Measurements from ENCODE around the gene CNKSR1. TPM values are rescaled to one million over a fixed set of nuclear protein-coding genes. Genes with fewer than 3 reads are reported as not detected.

Gene CNKSR1
- total and polyA plus RNA-seq, 2 of the 8 experiments (the other 6 are each of a cell fraction or from before 2014, with no cell fraction given), result 13.9 to 14.5 TPM

- CTCF ChIA-PET (ENCODE audit: partially characterized antibody), result interaction anchor here (1.4 to 6.0 kb wide), 3 partner anchors 10 to 16 kb away, joined by 4 to 47 read pairs (median 32); partner anchors contain the start of genes C1orf232 and ZNF593
- peaks cover 49 to 95% (median 88%) of the 10 kb centered on the region in 4 experiments for H3K27me3 ChIP-seq (replicated peaks in 1 of 4; ENCODE audit: control insufficient read depth in 3 of 4, extremely low read depth in 1 of 4, insufficient read depth in 3 of 4, low read length in 3 of 4)
- peak within 1 kb of the TSS; percentile 16 to 41; a peak in 3 of 4 replicates for H3K4me2 ChIP-seq (ENCODE audit: insufficient read depth in 1 of 2, low read depth in 2 of 2, low read length in 2 of 2)
Observed at GRCh38 chr1:26158908-26159742, 18.2 kb upstream of the CNKSR1 start, which contains the start of gene FAM110D. Gene FAM110D (plus strand): TSS chr1:26159079. CDS start chr1:26161292, 2,213 bp downstream.

More at GRCh38 chr1:26158908-26159742, 18.2 kb upstream of the CNKSR1 start, which contains the start of gene FAM110D:
- WGBS, 2 experiments (ENCODE audit: extremely low coverage in 1 of 2, insufficient coverage in 1 of 2, insufficient read length in 1 of 2, insufficient replicate concordance in 2 of 2, low coverage in 1 of 2, low lambda C conversion rate in 2 of 2, missing lambda C conversion rate in 1 of 2), result 52% methylated on average over 6 of the region's 6 CpGs; no CpG with 5 or more reads in 1 of the 2 experiments
- Histone ChIP-seq H4K91ac (replicated peaks; ENCODE audit: insufficient read length, low read length) (no peak within 1 kb of the TSS), H3K79me1 (ENCODE audit: low read depth, low read length) (no peaks in the 10 kb centered on the region), H2BK12ac (ENCODE audit: low read depth, low read length) (no peak within 1 kb of the TSS), H2BK5ac (ENCODE audit: low read depth, low read length) (peak within 1 kb of the TSS; percentile 66; the same call in 1 of the 2 replicates), H4K20me1 (replicated peaks in 1 of 2; ENCODE audit: control insufficient read depth in 1 of 2, insufficient read depth in 2 of 2, low read length in 2 of 2) (peaks cover 13 to 15% of the 10 kb centered on the region in 2 experiments), H4K5ac (ENCODE audit: insufficient read length, low read depth, low read length) (no peak within 1 kb of the TSS), H3K23ac (ENCODE audit: insufficient read length) (no peak within 1 kb of the TSS), H2BK15ac (ENCODE audit: low read length) (0 out of 2 replicates have a peak within 1 kb of the TSS, but pooled peaks have one; percentile 92), H3K9ac (replicated peaks in 1 of 4; ENCODE audit: extremely low read depth in 1 of 4, low read depth in 3 of 4, low read length in 3 of 4) (no peak within 1 kb of the TSS), H3K4me3 (ENCODE audit: extremely low read depth in 1 of 4, insufficient read depth in 2 of 4, low read depth in 3 of 4, low read length in 4 of 4) (no peak within 1 kb of the TSS; a peak in 1 of 8 replicates), H2AK5ac (ENCODE audit: low read depth, low read length) (no peak within 1 kb of the TSS), H2AFZ (ENCODE audit: low read length) (no peak within 1 kb of the TSS), H3K79me2 (ENCODE audit: control insufficient read depth in 1 of 2, insufficient read depth in 2 of 2, low read length in 2 of 2) (no peaks in the 10 kb centered on the region), H3K56ac (replicated peaks; ENCODE audit: insufficient read length, low read depth, low read length) (no peak within 1 kb of the TSS), H3K23me2 (ENCODE audit: low read depth, low read length) (peaks cover 13% of the 10 kb centered on the region), H3K9me3 (ENCODE audit: insufficient read depth in 2 of 2, low read depth in 1 of 2, low read length in 1 of 2) (no peaks in the 10 kb centered on the region), H2BK120ac (replicated peaks; ENCODE audit: low read depth, low read length) (no peak within 1 kb of the TSS), H3K4me1 (replicated peaks in 1 of 4; ENCODE audit: control insufficient read depth in 3 of 4, insufficient read depth in 4 of 4, low read length in 3 of 4) (peaks cover 14 to 57% (median 30%) of the 10 kb centered on the region in 4 experiments), H4K8ac (ENCODE audit: extremely low read depth, insufficient read depth, low read length) (no peak within 1 kb of the TSS), H3K36me3 (ENCODE audit: control insufficient read depth in 2 of 4, insufficient read depth in 4 of 4, low read length in 3 of 4) (no peaks in the 10 kb centered on the region), H3K14ac (ENCODE audit: insufficient read length) (no peak within 1 kb of the TSS), H3K4ac (replicated peaks; ENCODE audit: insufficient read length, low read depth, low read length) (no peak within 1 kb of the TSS), H3K27ac (ENCODE audit: low read depth, low read length) (no peak within 1 kb of the TSS), H2BK20ac (ENCODE audit: low read length) (0 out of 2 replicates have a peak within 1 kb of the TSS, but pooled peaks have one; percentile 6), H3K18ac (ENCODE audit: extremely low read depth, low read length) (peak within 1 kb of the TSS; percentile 24)
- TF ChIP-seq TAF7 (optimal IDR thresholded peaks at IDR 0.05; ENCODE audit: borderline replicate concordance, low read depth, low read length), result no peak
- TF ChIP-seq, protein P1, sequence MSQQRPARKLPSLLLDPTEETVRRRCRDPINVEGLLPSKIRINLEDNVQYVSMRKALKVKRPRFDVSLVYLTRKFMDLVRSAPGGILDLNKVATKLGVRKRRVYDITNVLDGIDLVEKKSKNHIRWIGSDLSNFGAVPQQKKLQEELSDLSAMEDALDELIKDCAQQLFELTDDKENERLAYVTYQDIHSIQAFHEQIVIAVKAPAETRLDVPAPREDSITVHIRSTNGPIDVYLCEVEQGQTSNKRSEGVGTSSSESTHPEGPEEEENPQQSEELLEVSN (IDR thresholded peaks at IDR 0.05), result no peak
- TF ChIP-seq TEAD4 (IDR thresholded peaks at IDR 0.05; ENCODE audit: low read depth, low read length), result no peak
- no peak for TF ChIP-seq RBBP5 (IDR thresholded peaks at IDR 0.05; ENCODE audit: borderline replicate concordance, low read depth, low read length)
- TF ChIP-seq BACH1 (IDR thresholded peaks at IDR 0.05; ENCODE audit: low read length), result no peak
- TF ChIP-seq PHF8 (conservative IDR thresholded peaks at IDR 0.05; ENCODE audit: low read depth, low read length), result no peak
- no peak for TF ChIP-seq HDAC2 (IDR thresholded peaks at IDR 0.05; ENCODE audit: borderline replicate concordance in 1 of 2, low read depth in 2 of 2, low read length in 2 of 2)
- TF ChIP-seq KDM1A (IDR thresholded peaks at IDR 0.05; ENCODE audit: borderline replicate concordance, low read length), result no peak
- no peak for TF ChIP-seq RAD21 (IDR thresholded peaks at IDR 0.05 in 1 of 2, conservative IDR thresholded peaks at IDR 0.05 in 1 of 2; ENCODE audit: low read depth in 2 of 2, low read length in 2 of 2)
- POLR2A ChIA-PET (ENCODE audit: partially characterized antibody), result interaction anchor here (0.5 to 2.4 kb wide), 2 partner anchors 11 to 937 kb away, joined by 3 to 5 read pairs; partner anchors contain the start of gene ZNF593
- DNase-seq (ENCODE audit: low read depth in 1 of 2, low spot score in 2 of 2), result no peak
- no peak for FAIRE-seq
